ENCODE data around the gene TMEM178B.

TMEM178B gene

GRCh38 chr7:141455723-141456122 lies 381.9 kb downstream of the TMEM178B start:
- DNase-seq, result no peak
- in situ Hi-C loops (cut with HindIII; ENCODE audit: low pct_ligation_motif_present, low pct_unique_long_range_greater_than_20kb, low sequenced_read_pairs), result no loop called here

GRCh38 chr7:141456298-141456697 lies 382.4 kb downstream of the TMEM178B start:
- peak; percentile 23 for DNase-seq
- in situ Hi-C loops (cut with HindIII; ENCODE audit: low pct_ligation_motif_present, low pct_unique_long_range_greater_than_20kb, low sequenced_read_pairs), result no loop called here

- in situ Hi-C loops (cut with HindIII; ENCODE audit: low pct_ligation_motif_present, low pct_unique_long_range_greater_than_20kb, low sequenced_read_pairs), result no loop called here
- DNase-seq, result no peak
Measured at GRCh38 chr7:141456711-141457110, 382.8 kb downstream of the TMEM178B start.

GRCh38 chr7:141460781-141461715 lies 387.2 kb downstream of the TMEM178B start:
- DNase-seq, result no peak
- in situ Hi-C loops (cut with HindIII; ENCODE audit: low pct_ligation_motif_present, low pct_unique_long_range_greater_than_20kb, low sequenced_read_pairs), result no loop called here

GRCh38 chr7:141461924-141462323 lies 388.1 kb downstream of the TMEM178B start:
- DNase-seq, result no peak
- in situ Hi-C loops (cut with HindIII; ENCODE audit: low pct_ligation_motif_present, low pct_unique_long_range_greater_than_20kb, low sequenced_read_pairs), result no loop called here

- no peak for DNase-seq
- in situ Hi-C loops (cut with HindIII; ENCODE audit: low pct_ligation_motif_present, low pct_unique_long_range_greater_than_20kb, low sequenced_read_pairs), result no loop called here
Measured at GRCh38 chr7:141462958-141463357, 389.1 kb downstream of the TMEM178B start.

GRCh38 chr7:141463986-141464385 lies 390.1 kb downstream of the TMEM178B start:
- peak; percentile 48 for DNase-seq
- in situ Hi-C loops (cut with HindIII; ENCODE audit: low pct_ligation_motif_present, low pct_unique_long_range_greater_than_20kb, low sequenced_read_pairs), result no loop called here

GRCh38 chr7:141464551-141464950 lies 390.7 kb downstream of the TMEM178B start:
- in situ Hi-C loops (cut with HindIII; ENCODE audit: low pct_ligation_motif_present, low pct_unique_long_range_greater_than_20kb, low sequenced_read_pairs), result no loop called here
- no peak for DNase-seq

GRCh38 chr7:141466151-141466904 lies 392.5 kb downstream of the TMEM178B start:
- no peak for DNase-seq
- in situ Hi-C loops (cut with HindIII; ENCODE audit: low pct_ligation_motif_present, low pct_unique_long_range_greater_than_20kb, low sequenced_read_pairs), result no loop called here

- in situ Hi-C loops (cut with HindIII; ENCODE audit: low pct_ligation_motif_present, low pct_unique_long_range_greater_than_20kb, low sequenced_read_pairs), result no loop called here
- no peak for DNase-seq
Measured at GRCh38 chr7:141468341-141468740, 394.5 kb downstream of the TMEM178B start.

- in situ Hi-C loops (cut with HindIII; ENCODE audit: low pct_ligation_motif_present, low pct_unique_long_range_greater_than_20kb, low sequenced_read_pairs), result no loop called here
- no peak for DNase-seq
Measured at GRCh38 chr7:141475679-141476078, 401.8 kb downstream of the TMEM178B start.

GRCh38 chr7:141477865-141478264 lies 404.0 kb downstream of the TMEM178B start:
- in situ Hi-C loops (cut with HindIII; ENCODE audit: low pct_ligation_motif_present, low pct_unique_long_range_greater_than_20kb, low sequenced_read_pairs), result no loop called here
- peak; percentile 38 for DNase-seq

GRCh38 chr7:141478845-141479244 lies 405.0 kb downstream of the TMEM178B start:
- in situ Hi-C loops (cut with HindIII; ENCODE audit: low pct_ligation_motif_present, low pct_unique_long_range_greater_than_20kb, low sequenced_read_pairs), result no loop called here
- DNase-seq, result no peak

- in situ Hi-C loops (cut with HindIII; ENCODE audit: low pct_ligation_motif_present, low pct_unique_long_range_greater_than_20kb, low sequenced_read_pairs), result no loop called here
- no peak for DNase-seq
Measured at GRCh38 chr7:141480953-141481352, 407.1 kb downstream of the TMEM178B start.

GRCh38 chr7:141481971-141482370 lies 408.1 kb downstream of the TMEM178B start:
- in situ Hi-C loops (cut with HindIII; ENCODE audit: low pct_ligation_motif_present, low pct_unique_long_range_greater_than_20kb, low sequenced_read_pairs), result no loop called here
- no peak for DNase-seq

GRCh38 chr7:141483044-141483443 lies 409.2 kb downstream of the TMEM178B start:
- in situ Hi-C loops (cut with HindIII; ENCODE audit: low pct_ligation_motif_present, low pct_unique_long_range_greater_than_20kb, low sequenced_read_pairs), result no loop called here
- no peak for DNase-seq

GRCh38 chr7:141484907-141485306 lies 411.0 kb downstream of the TMEM178B start:
- in situ Hi-C loops (cut with HindIII; ENCODE audit: low pct_ligation_motif_present, low pct_unique_long_range_greater_than_20kb, low sequenced_read_pairs), result no loop called here
- no peak for DNase-seq

- in situ Hi-C loops (cut with HindIII; ENCODE audit: low pct_ligation_motif_present, low pct_unique_long_range_greater_than_20kb, low sequenced_read_pairs), result no loop called here
Measured at GRCh38 chr7:141486959-141487358, 413.1 kb downstream of the TMEM178B start.

GRCh38 chr7:141490474-141490873 lies 416.6 kb downstream of the TMEM178B start:
- in situ Hi-C loops (cut with HindIII; ENCODE audit: low pct_ligation_motif_present, low pct_unique_long_range_greater_than_20kb, low sequenced_read_pairs), result no loop called here

More at GRCh38 chr7:141486959-141487358, 413.1 kb downstream of the TMEM178B start:
- DNase-seq, result no peak

More at GRCh38 chr7:141490474-141490873, 416.6 kb downstream of the TMEM178B start:
- no peak for DNase-seq
